Amygdala (tissue), 56 donors: ENCODE data around the gene SLC12A3.
"Not testable (repeated sequence)": the region's sequence is repeated elsewhere in the genome, so short reads cannot be mapped to it uniquely, and the experiment has no call there.

Source experiments
- DNase-seq, 56 donors: peaks; one replicate each; lab custom pipeline; 2025; lab: John Stamatoyannopoulos, UW

SLC12A3 gene

DNA sequence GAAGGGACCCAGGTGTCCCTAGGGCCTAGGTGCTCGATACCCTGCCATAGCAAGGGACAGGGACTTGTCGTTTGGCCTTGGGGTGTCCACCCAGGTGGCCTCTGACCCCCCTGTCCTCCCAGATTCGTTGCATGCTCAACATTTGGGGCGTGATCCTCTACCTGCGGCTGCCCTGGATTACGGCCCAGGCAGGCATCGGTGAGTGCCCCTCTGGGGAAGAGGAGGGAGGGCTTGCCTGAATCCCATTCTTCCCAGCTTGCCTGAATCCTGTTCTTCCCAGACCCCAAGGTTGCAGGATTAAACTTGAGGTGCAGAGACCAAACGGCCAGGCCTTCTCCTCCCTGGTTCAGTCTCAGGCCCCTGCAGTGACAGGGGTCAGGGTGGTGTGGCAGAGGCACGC is 3.2 kb downstream of the SLC12A3 start:
- DNase-seq, result no peak

- not testable (repeated sequence) for DNase-seq
Measured at GRCh38 chr16:56868766-56869165, 3.8 kb downstream of the SLC12A3 start.

DNA sequence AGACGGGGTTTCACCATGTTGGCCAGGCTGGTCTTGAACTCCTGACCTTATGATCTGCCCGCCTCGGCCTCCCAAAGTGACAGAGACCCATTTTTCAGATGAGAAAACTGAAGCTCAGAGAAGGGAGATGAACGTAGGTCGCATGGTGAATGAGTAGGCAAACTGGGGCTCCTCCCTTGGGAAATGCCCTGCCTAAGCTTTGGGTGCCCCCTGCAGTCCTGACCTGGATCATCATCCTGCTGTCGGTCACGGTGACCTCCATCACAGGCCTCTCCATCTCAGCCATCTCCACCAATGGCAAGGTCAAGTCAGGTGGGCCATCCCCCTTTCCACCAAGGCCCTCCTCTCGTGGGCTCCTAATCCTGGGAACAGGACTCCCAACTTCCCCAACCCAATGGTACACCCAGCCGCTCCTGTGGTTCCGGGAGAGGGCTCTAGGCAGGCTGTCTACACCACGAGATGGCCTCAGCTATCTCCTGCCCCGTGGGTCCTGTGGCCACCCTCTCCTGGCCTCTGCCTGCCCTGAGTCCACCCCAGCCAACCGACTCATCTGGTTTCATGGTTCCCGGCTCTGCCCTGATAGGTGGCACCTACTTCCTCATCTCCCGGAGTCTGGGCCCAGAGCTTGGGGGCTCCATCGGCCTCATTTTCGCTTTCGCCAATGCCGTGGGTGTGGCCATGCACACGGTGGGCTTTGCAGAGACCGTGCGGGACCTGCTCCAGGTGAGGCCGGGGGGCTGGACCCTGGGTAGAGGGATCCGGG is 4.7 kb downstream of the SLC12A3 start:
- DNase-seq, result no peak

DNA sequence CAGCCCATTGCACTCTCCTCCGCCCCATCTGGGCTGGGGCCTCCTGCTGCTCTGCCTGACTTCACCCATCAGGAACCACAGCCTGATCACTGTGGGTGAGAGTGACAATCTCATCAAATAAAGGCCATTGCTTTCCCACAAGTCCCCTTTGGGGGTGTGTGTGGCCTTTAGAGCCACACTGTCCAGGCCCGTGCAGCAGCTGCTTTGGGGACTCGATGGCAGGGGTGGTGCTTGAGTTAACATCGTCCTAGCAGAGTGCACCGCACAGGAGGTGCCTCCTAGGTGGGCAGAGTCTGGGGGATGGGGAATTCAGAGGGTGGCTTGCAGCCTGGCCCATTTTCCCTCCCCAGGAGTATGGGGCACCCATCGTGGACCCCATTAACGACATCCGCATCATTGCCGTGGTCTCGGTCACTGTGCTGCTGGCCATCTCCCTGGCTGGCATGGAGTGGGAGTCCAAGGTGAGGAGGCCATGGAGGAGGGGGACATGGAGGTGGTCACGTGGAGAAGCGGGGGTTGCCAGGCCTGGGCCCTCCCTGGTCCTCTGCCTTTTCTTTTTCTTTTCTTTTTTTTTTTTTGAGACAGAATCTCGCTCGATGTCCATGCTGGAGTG is 5.4 kb downstream of the SLC12A3 start:
- no peak for DNase-seq

DNA sequence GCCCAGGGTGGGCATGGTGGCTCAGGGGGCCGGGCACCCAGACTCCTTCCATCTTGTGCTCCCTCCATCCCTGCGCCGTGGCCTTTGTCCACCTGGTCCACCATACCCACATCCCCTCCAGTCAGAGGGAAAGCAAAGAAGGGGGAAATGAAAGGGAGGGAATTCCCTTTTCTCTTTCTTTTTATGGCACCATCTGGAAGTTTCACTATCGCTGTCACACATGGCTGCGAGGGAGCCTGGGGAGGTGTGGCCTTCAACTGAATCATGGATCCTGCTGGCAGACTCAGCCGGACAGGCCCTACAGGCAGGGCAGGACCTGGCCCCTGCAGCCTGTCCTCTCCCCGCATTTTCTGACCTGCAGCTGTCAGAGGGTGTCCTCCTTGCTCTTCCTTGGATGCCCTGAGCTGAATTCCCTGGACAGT is 6.2 kb downstream of the SLC12A3 start:
- no peak for DNase-seq

GRCh38 chr16:56872863-56873391 is 7.9 kb downstream of the SLC12A3 start:
- DNase-seq, result no peak

DNA sequence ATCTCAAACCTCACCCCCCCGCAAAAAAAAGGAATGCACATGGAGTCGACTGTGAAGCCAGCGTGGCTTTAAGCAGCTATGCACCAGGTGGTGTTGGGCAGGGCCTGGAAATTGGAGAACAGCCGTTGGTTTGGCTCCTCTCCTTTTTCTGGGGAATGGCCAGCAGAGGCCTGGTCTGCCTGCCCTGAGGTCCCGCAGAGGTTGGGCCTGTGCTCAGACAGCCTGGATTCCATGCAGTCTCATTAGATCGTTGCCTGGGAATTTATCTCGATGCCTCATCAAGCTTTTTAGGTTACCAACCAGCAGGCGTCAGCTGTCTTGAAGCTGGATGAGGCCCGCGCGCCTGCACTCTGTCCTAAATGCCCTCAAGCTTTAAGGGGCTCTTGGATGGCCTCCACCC is 9.8 kb downstream of the SLC12A3 start:
- DNase-seq, result no peak

DNA sequence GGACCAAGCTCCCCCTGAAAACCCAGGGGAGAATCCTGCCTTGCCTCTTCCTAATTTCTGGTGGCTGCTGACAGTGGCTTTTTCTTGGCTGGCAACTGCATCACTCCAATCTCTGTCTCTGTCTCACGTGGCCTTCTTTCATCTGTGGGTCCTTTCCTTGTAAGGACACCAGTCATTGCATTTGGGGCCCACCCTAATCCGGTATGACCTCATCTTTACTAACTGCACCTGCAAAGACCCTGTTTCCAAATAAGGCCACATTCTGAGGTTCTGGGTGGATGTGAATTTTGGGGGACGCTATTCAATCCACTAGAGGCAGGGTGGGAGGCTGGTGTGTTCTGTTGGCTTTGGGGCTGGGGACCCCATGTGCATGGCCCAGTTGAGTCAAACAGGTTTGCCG is 11.0 kb downstream of the SLC12A3 start:
- DNase-seq, result no peak

GRCh38 chr16:56877486-56878182 is 12.6 kb downstream of the SLC12A3 start:
- no peak for DNase-seq

DNA sequence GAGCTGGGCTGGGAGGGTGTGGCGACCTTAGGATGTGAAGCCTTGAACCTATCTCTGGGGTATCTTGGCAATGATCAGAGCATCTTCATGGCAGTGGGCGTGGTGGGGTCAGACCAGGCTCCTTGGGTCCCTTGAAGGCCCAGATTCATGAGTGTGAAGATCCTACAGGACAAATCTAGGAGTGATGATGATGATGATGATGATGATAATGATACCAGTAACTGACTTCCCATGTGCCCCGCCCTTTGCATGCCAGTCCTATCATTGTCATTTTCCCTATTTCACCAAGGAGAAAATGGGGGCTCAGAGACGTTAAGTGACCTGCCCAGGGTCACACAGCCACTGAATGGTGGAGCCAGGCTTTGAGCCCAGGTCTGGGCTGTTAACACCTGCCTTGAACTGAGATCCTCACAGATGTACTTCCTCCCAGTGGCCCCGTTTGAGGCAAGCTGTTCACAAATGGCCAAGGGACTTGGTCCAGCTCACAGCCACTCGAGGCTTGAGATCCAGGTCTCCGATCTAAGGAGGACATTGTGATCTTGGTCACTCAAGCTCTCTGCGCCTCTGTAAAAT is 13.4 kb downstream of the SLC12A3 start:
- no peak for DNase-seq

- DNase-seq, result no peak
Measured at GRCh38 chr16:56879276-56879675, 14.3 kb downstream of the SLC12A3 start.

GRCh38 chr16:56880176-56880575 is 15.2 kb downstream of the SLC12A3 start:
- DNase-seq, result no peak

DNA sequence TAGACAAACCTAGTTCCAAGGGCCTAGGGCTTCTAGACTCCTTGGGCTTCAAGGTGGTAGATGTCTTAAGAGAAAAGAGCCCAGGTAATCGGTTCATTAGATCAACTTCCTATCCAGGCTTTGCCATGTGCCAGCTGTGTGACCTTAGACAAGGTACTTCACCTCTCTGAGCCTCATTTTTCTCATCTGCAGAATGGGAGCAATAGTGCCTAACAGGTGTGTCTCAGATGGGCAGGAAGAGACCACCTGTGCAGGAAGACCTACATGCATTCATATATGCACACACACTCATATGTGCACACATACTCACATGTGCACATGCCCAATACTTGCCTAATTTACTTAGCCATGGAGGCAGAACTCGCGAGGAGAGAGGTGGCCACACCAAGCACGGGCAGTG is 15.7 kb downstream of the SLC12A3 start:
- no peak for DNase-seq

DNA sequence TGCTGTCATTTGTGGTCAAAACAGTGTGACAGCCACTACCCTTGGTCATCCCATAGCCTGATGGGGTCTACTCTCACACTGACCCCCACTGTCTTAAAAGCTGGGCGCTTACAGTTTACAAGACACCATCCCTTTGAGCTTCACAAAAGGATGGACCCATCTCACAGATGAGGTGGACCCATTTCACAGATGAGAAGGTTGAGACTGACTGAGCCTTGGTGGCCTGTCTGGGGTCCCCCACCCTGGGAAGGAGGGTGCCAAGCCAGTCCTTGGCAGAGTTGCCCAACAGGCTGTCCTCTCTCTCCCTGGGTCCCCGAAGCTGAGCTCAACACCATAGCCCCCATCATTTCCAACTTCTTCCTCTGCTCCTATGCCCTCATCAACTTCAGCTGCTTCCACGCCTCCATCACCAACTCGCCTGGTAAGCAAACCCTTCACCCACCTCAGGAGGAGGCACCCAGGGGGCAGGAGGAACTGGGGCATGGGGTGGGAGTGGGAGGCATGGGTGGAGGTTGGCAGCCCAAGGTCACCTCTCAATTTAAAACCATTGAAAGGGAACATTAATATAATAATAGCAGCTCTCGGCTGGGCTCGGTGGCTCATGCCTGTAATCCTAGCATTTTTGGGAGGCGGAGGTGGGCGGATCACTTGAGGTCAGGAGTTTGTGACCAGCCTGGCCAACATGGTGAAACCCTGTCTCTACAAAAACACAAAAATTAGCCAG is 17.2 kb downstream of the SLC12A3 start:
- no peak for DNase-seq

- no peak for DNase-seq
Measured at GRCh38 chr16:56883586-56883985, 18.6 kb downstream of the SLC12A3 start.

DNA sequence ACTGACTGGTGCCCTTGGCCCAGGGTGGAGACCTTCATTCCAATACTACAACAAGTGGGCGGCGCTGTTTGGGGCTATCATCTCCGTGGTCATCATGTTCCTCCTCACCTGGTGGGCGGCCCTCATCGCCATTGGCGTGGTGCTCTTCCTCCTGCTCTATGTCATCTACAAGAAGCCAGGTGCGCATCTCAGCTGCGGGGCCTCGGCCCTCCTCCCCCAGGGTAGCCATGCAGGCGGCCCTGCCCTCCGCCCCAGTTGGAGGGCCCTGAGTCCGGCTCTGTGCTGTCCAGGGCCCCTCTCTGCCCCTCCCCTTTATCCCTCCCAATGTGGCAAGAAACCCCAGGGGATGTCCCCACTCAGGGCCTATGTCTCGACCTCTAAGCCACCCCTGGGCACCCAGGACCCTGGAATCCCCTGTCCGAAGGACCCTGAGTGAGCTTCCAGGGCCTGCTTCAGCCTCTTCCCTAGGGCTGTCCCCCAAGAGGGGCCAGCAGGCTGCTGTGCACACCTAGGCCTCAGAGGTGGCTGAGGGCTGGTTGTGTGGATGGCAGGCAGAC is 19.1 kb downstream of the SLC12A3 start:
- DNase-seq, result no peak

- DNase-seq, result not testable (repeated sequence)
Measured at GRCh38 chr16:56884929-56885328, 19.9 kb downstream of the SLC12A3 start.

GRCh38 chr16:56885446-56886162 is 20.6 kb downstream of the SLC12A3 start:
- DNase-seq, result no peak

DNA sequence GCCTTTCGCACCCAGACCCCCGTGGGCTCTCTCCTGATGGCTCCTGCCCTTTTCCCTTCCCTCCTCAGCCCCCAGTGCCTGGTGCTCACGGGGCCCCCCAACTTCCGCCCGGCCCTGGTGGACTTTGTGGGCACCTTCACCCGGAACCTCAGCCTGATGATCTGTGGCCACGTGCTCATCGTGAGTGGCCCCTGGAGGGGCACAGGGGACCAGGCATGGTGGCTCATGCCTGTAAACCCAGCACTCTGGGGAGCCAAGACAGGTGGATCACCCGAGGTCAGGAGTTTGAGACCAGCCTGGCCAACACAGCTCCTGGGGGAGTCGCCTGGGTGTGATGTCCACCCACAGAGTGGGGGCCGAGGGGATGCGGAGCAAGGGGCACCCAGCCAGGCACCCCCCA is 21.3 kb downstream of the SLC12A3 start:
- no peak for DNase-seq
